ENCODE data around the gene GAREM2. TPM values are rescaled to one million over a fixed set of nuclear protein-coding genes. Genes with fewer than 3 reads are reported as not detected.

GAREM2 gene
- total RNA-seq, 2 donors from 2014 or later, result 6.3 to 6.9 TPM

GRCh38 chr2:26215833-26216232 lies 42.9 kb downstream of the GAREM2 start:
- no peak for DNase-seq (ENCODE audit: low spot score)
- intact Hi-C loops (cut with DNase I), result no loop called here

GRCh38 chr2:26216587-26216986 lies 43.7 kb downstream of the GAREM2 start:
- intact Hi-C loops (cut with DNase I), result no loop called here
- DNase-seq (ENCODE audit: low spot score), result no peak

- DNase-seq (ENCODE audit: low spot score), result no peak
- intact Hi-C loops (cut with DNase I), result no loop called here
Measured at GRCh38 chr2:26217720-26218119, 44.8 kb downstream of the GAREM2 start.

- intact Hi-C loops (cut with DNase I), result no loop called here
- DNase-seq (ENCODE audit: low spot score), result no peak
Measured at GRCh38 chr2:26223018-26223417, 50.1 kb downstream of the GAREM2 start.

- DNase-seq (ENCODE audit: low spot score), result no peak
- intact Hi-C loops (cut with DNase I), result no loop called here
Measured at GRCh38 chr2:26224095-26224494, 51.2 kb downstream of the GAREM2 start.

GRCh38 chr2:26229595-26229994 lies 56.7 kb downstream of the GAREM2 start:
- intact Hi-C loops (cut with DNase I), result no loop called here
- DNase-seq (ENCODE audit: low spot score), result no peak

GRCh38 chr2:26230806-26231205 lies 57.9 kb downstream of the GAREM2 start:
- DNase-seq (ENCODE audit: low spot score), result no peak
- intact Hi-C loops (cut with DNase I), result no loop called here

GRCh38 chr2:26235089-26235488 lies 62.2 kb downstream of the GAREM2 start:
- no peak for DNase-seq (ENCODE audit: low spot score)
- intact Hi-C loops (cut with DNase I), result no loop called here

- intact Hi-C loops (cut with DNase I), result no loop called here
Measured at GRCh38 chr2:26237868-26238267, 65.0 kb downstream of the GAREM2 start.

GRCh38 chr2:26238311-26238958 lies 65.5 kb downstream of the GAREM2 start:
- intact Hi-C loops (cut with DNase I), result no loop called here
- DNase-seq (ENCODE audit: low spot score), result no peak

More at GRCh38 chr2:26237868-26238267, 65.0 kb downstream of the GAREM2 start:
- DNase-seq (ENCODE audit: low spot score), result no peak

Other genes with a start within 250 kb of the GAREM2 start
- gene KIF3C, start 190.6 kb upstream of the GAREM2 start, total RNA-seq, result 10 to 100 TPM in 1 of 2 donors, 1 to 10 TPM in 1; 3.9 to 10.9 TPM
- gene RAB10, start 139.0 kb upstream of the GAREM2 start, total RNA-seq, result 10 to 100 TPM; 86.1 to 94.6 TPM
- 100 to 1,000 TPM; 104 to 113 TPM for gene HADHA, start 71.5 kb downstream of the GAREM2 start, total RNA-seq
- gene HADHB, start 71.9 kb downstream of the GAREM2 start, total RNA-seq, result 100 to 1,000 TPM in 1 of 2 donors, 10 to 100 TPM in 1; 87.6 to 125 TPM
- 10 to 100 TPM; 12.2 to 14.6 TPM for gene SELENOI, start 173.1 kb downstream of the GAREM2 start, total RNA-seq
- not detected for gene ADGRF3, start 173.7 kb downstream of the GAREM2 start, total RNA-seq
- gene DRC1, start 228.8 kb downstream of the GAREM2 start, total RNA-seq, result not detected

Data from posterior vena cava (tissue), 2 donors.